Activated CD8-positive, alpha-beta memory T cell treated with anti-CD3 and anti-CD28 coated beads for 36 hours (primary cell): Measurements from ENCODE around the gene DCAF5. TPM values are rescaled to one million over a fixed set of nuclear protein-coding genes. Genes with fewer than 3 reads are reported as not detected.
"Not testable (repeated sequence)": the region's sequence is repeated elsewhere in the genome, so short reads cannot be mapped to it uniquely, and the experiment has no call there.

Experiments
- CTCF ChIA-PET: fragments of 350-600 bp; sonication (Branson Sonifier 250); formaldehyde crosslinking; loops from one replicate; lab custom pipeline; 2021; ENCODE audit warnings: antibody characterized with exemption; lab: Charles Lee
- POLR2A ChIA-PET: fragments of 350-600 bp; sonication (Branson Sonifier 250); formaldehyde crosslinking; loops from one replicate; lab custom pipeline; 2021; ENCODE audit warnings: antibody characterized with exemption; lab: Charles Lee
- total RNA-seq, 2 experiments: library from RNA; stranded (reverse); gene quantifications; one replicate each; pipeline ENCODE4 v1.2.3, GENCODE V29; 2021

Gene DCAF5, protein sequence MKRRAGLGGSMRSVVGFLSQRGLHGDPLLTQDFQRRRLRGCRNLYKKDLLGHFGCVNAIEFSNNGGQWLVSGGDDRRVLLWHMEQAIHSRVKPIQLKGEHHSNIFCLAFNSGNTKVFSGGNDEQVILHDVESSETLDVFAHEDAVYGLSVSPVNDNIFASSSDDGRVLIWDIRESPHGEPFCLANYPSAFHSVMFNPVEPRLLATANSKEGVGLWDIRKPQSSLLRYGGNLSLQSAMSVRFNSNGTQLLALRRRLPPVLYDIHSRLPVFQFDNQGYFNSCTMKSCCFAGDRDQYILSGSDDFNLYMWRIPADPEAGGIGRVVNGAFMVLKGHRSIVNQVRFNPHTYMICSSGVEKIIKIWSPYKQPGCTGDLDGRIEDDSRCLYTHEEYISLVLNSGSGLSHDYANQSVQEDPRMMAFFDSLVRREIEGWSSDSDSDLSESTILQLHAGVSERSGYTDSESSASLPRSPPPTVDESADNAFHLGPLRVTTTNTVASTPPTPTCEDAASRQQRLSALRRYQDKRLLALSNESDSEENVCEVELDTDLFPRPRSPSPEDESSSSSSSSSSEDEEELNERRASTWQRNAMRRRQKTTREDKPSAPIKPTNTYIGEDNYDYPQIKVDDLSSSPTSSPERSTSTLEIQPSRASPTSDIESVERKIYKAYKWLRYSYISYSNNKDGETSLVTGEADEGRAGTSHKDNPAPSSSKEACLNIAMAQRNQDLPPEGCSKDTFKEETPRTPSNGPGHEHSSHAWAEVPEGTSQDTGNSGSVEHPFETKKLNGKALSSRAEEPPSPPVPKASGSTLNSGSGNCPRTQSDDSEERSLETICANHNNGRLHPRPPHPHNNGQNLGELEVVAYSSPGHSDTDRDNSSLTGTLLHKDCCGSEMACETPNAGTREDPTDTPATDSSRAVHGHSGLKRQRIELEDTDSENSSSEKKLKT
- total RNA-seq, result 10 to 100 TPM; 30.4 to 32.1 TPM

DNA sequence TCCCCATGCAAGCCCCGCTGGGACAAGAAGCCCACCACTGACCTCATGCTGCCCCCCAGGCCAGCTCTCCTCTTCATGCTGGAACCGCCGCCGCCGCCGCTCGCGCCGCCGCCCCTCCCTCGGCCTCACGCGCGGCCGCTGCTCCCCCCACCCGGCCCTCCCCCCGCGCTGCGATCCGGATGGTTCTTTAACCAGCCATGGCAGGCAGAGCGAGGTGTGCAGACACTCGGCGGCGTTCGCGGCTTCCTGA, at the start of gene DCAF5:
Gene DCAF5 (minus strand): TSS at position 218 of the 250 bp plus-strand sequence. CDS start 141 bp downstream, at position 77.
- CTCF ChIA-PET, result interaction anchor here (0.7 to 1.0 kb wide), 2 partner anchors 23 to 39 kb away, joined by 4 read pairs; partner anchors contain the start of gene EXD2

DNA sequence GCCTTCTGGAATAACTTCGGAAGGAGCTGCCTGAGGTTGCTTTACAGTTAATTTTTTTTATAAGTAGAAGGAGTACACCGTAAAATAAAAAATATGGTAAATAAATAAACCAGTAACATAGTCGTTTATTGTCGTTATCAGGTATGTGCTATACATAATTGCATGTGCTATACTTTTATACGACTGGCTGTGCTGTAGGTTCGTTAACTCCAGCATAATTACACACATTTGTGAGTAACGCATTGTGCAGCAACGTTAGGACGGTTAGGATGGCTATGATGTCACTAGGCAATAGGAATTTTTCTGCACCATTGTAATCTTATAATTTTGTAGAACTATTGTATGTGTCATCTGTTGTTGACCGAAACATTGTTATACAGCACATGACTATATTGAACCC, 46.9 kb upstream of the DCAF5 start:
- ChIA-PET POLR2A (no interaction called here), CTCF (no interaction called here)

More for the DNA sequence above, at the start of gene DCAF5:
- POLR2A ChIA-PET, result interaction anchor here (1.1 to 2.7 kb wide), 4 partner anchors 19 to 245 kb away, joined by 3 to 10 read pairs (median 4); partner anchors contain the start of genes ERH and EXD2

DNA sequence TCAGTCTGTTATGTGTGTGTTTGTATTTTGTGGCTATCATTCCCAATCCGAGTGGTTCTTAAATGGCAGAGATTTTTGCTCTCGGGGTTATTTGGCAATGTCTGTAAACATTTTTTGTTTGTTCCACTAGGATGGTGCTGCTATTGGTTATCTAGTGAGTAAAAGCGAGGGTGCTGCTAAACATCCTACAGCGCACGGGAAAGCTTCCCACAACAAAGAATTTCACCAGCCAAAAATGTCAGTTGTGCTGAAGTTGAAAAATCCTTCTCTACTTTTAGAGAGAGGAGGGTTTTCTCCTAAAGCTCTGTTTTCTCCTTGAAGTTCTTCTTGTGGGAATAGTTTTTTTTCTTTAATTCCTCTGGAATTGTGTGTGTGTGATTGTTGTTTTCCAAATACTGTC, 40.8 kb upstream of the DCAF5 start:
- POLR2A ChIA-PET, result no interaction called here
- CTCF ChIA-PET, result no interaction called here

DNA sequence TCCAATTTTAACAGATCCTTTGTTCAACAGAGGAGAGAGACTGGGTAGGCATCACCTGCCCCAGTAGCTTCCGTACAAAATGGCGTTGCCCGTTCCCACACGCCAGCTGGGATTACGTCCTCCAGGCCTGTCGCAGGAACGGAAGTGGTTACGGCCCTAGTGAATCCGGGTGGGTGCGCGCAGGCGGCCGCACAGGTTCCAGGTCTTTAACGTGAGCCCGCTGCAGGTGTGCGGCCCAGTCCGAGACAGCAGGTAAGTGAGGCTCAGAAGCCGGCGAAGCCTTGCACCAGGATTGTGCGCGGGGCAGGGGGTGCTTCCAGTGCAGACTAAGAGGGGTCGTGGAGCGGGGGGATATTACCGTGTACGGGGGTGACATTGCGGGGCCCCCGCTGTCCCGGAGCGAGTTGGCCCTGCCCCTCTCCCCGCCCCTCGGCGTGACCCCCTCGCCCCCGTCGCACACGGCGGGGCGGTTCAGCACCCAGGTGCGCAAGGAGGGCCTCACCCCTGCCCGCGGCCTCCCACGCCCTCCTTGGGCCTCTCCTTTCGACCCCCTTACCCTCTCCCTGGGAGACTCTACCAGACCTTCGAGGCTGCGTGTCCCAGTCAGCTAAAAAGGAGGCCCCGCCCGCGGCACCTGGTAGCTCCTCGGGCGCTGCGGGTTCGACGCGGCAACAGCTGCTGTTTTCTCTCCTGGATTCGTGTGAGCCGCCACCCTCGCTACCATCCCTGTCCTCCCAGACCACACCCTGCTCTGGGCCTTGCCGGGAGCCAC, 38.6 kb upstream of the DCAF5 start, which contains the start of gene EXD2:
Gene EXD2 (plus strand): TSS at position 159 of the 772 bp plus-strand sequence. CDS start 17,973 bp downstream, outside the sequence.
- ChIA-PET POLR2A (interaction anchor here (1.0 to 1.5 kb wide), 4 partner anchors 39 to 62 kb away, joined by 3 to 4 read pairs (median 4); partner anchors contain the start of gene DCAF5), CTCF (interaction anchor here (0.9 to 1.5 kb wide), 4 partner anchors 38 to 47 kb away, joined by 3 to 4 read pairs (median 3); no protein-coding TSS in a partner anchor)

DNA sequence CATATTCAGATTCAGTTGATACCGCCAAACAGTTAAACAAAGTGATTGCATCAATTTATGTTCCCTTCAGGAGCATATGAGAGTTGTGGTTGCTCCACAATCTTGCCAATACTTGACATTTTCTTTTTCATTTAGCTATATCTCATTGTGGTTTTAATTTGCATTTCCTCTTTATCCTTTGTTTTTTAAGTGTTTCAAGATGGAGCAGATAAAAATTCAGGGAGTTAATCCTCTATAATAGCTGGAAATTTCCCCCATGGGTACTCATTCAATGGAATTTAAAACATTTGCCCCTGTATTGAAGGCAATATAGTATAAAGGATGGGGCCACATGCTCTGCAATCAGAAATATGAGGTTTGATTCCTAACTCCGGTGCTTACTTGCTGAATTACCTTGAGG, 37.3 kb upstream of the DCAF5 start:
- ChIA-PET POLR2A (interaction anchor here (1.1 kb wide), 1 partner anchor 208 kb away, joined by 3 read pairs; the partner anchor contains the start of genes ERH and SLC39A9), CTCF (no interaction called here)

DNA sequence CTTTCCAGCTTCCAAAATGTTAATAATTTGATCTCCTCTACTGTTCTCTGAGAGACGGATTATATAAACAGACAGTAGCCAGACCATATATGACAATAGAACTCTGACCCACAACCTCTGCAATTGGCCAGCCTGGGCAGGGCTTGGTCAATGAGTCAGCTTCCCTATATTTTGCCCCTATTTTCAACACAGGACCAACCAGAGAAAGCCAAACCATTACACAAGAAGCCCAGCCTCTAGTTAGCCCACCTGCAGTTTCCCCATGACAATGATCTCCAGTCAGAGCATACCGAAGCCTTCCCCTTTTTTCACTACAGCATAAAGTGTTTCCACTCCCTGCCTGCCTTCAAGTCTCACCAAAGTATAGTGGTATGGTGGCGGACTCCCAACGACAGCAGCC, 30.8 kb upstream of the DCAF5 start:
- CTCF ChIA-PET, result interaction anchor here (0.6 kb wide), 1 partner anchor 243 kb away, joined by 3 read pairs; no protein-coding TSS in a partner anchor

DNA sequence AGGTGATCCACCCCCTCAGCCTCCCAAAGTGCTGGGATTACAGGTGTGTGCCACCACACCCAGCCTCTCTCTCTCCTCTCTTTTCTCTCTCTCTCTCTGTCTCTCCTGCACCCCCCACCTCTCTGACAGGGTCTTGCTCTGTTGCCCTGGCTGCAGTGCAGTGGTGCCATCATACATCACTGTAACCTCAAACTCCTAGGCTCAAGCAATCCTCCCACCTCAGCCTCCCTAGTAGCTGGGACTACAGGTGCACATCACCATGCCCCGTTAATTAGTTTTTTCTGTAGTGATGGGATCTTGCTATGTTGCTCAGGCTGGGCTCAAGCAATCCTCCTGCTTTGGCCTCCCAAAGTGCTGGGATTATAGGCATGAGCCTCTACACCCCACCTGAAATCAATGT, 29.7 kb upstream of the DCAF5 start:
- CTCF ChIA-PET, POLR2A ChIA-PET: not testable (repeated sequence)

More for the DNA sequence above, 30.8 kb upstream of the DCAF5 start:
- POLR2A ChIA-PET, result no interaction called here

DNA sequence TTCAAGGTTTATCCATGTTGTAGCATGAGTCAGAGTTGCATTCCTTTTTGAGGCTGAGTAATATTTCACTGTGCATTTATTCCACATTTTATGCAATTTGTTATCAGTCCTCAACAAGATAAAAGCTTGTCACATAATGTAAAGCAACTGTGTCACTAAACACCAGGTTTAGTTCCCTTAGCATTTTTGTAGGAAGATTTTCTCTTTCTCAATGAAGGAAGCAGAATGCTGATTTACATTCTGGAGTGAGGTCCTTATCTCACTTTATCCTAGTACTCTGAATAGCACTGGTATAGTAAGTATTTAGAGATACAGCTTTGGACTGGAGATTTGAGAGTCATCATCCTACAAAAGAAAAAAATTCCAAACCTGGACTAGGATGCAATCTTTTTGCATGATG, 28.6 kb upstream of the DCAF5 start:
- CTCF ChIA-PET, result no interaction called here
- POLR2A ChIA-PET, result no interaction called here

DNA sequence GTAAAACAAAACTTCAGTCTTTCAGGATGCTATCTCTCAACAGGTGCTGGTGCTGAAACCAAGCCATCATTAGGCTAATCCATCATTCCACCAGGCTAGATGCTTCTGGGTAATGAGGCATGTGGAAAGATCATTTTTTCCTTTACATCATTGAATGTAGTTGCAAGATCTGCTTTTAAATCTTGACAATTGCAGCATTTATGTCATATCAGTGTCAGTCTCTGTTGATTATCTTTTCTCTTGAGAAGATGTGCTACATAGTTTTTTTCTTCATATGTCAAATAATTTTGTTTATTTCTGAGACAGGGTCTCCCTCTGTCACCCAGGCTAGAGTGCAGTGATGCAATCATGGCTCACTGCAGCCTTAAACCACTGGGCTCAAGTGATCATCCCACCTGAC, 22.2 kb upstream of the DCAF5 start:
- POLR2A ChIA-PET, result no interaction called here
- CTCF ChIA-PET, result no interaction called here

DNA sequence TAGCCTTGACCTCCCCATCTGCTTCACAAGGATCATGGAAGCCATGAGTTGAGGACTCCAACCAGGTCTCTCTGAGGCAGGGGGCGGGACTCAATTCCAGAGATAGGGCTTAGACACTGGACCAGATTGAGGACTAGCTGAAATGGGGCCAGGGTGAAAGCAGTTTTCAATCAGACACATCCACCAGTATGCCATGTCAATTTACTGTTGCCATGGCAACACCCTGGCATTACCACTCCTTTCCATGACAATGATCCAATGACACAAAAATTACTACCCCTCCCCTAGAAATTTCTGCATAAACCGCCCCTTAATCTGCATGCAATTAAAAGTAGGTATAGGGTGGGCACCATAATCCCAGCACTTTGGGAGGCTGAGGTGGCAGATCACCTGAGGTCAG, 18.6 kb upstream of the DCAF5 start:
- CTCF ChIA-PET, result interaction anchor here (0.6 kb wide), 1 partner anchor 657 kb away, joined by 4 read pairs; no protein-coding TSS in a partner anchor
- POLR2A ChIA-PET, result no interaction called here

DNA sequence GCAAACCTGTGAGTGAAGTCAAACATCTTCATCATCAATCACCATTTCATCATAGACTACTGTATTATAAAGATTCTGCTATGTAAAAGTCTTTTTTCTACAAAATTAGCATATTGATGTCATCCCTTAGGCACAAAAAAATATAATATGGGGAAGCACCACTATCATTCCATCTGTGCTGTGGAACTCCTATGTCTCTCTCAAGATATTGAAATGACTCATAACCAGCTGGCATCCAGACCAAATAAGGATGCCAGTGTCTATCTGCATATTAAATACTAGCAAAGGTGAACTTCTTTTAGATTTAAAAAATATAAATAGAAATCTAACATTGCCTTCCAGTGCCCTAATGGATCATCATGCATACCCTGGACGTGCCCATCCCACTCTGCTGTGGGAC, 17.9 kb upstream of the DCAF5 start:
- POLR2A ChIA-PET, result no interaction called here

DNA sequence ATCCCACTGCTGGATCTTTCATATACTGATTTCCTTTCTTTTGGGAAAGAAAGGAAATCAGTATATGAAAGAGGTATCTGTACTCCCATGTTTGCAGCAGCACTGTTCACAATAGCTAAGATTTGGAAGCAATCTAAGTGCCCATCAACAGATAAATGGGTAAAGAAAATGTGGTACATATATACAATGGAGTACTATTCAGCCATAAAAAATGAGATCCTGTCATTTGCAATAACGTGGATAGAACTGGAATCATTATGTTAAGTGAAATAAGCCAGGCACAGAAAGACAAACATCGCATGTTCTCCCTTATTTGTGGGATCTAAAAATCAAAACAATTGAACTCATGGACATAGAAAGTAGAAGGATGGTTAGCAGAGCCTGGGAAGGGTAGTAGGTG, 12.9 kb upstream of the DCAF5 start:
- CTCF ChIA-PET, POLR2A ChIA-PET: not testable (repeated sequence)

More for the DNA sequence above, 17.9 kb upstream of the DCAF5 start:
- CTCF ChIA-PET, result interaction anchor here (0.6 kb wide), 1 partner anchor 656 kb away, joined by 4 read pairs; no protein-coding TSS in a partner anchor

DNA sequence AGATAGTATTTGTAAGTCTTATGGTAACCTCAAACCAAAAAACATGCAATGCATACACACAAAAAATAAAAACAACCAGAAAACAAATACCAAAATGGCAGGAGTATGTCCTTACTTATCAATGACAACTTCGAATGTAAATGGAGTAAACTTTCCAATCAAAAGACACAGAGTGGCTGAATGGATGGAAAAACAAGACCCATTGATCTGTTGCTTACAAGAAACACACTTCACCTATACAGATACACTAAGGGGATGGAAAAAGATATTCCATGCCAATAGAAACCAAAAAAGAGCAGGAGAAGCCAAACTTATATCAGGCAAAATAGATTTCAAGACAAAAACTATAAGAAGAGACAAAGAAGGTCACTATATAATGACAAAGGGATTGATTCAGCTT, 8.7 kb upstream of the DCAF5 start:
- ChIA-PET POLR2A (no interaction called here), CTCF (interaction anchor here (1.2 kb wide), 1 partner anchor 32 kb away, joined by 3 read pairs; no protein-coding TSS in a partner anchor)

DNA sequence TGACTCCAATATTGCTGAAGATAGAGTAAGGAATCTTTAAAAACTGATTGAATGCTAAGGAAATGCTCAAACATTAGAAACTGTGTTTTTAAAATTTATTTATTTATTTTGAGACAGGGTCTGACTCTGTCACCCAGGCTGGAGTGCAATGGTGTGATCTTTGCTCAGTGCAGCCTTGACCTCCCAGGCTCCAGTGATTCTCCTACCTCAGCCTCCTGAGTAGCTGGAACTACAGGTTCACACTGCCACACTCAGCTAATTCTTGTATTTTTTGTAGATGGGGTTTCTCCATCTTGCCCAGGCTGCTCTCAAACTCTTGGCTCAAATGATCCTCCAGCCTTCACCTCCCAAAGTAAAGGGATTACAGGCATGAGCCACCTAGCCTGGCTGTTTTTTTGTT, 3.3 kb upstream of the DCAF5 start:
- ChIA-PET CTCF (no interaction called here), POLR2A (no interaction called here)

DNA sequence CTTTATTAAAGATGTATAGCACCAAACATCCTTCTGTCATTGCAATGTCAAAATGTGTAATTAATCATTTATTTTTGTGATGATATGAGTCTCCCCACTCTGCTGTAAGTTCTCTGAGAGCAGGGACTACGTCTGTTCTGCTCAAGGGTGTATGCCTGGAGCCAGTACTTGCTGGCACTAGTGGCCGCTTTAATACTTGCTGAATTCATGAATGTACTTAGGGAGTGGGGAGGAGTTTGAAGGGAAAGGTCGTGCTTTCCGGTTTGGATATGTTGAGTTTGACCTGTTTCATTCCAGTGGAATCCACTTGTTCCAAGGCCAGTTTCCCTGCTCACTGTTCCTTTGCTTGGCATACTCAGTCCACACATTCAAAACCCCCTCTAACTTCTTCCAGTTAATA, 1.9 kb upstream of the DCAF5 start:
- ChIA-PET POLR2A (no interaction called here), CTCF (no interaction called here)

DNA sequence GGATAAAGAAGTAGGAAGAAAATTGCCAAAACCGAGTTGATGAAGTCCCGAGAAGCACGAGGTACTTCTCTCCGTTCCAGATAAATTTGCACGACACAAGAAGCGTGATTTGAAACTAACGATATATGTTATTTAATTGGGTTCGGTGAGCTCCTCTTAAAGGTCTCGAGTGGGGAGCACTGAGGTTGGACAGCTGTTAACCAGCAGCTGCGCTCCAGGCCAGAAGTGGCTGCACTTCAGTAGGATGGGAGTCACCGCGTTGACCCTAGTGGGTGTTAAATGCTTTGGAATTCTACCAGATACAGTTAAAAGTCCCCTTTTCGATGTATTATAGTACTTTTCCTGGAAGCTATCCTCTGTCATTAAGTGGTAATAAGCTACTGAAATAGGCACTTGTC, 953 bp upstream of the DCAF5 start:
- ChIA-PET CTCF (interaction anchor here (1.2 kb wide), 1 partner anchor 37 kb away, joined by 3 read pairs; the partner anchor contains the start of gene EXD2), POLR2A (no interaction called here)

DNA sequence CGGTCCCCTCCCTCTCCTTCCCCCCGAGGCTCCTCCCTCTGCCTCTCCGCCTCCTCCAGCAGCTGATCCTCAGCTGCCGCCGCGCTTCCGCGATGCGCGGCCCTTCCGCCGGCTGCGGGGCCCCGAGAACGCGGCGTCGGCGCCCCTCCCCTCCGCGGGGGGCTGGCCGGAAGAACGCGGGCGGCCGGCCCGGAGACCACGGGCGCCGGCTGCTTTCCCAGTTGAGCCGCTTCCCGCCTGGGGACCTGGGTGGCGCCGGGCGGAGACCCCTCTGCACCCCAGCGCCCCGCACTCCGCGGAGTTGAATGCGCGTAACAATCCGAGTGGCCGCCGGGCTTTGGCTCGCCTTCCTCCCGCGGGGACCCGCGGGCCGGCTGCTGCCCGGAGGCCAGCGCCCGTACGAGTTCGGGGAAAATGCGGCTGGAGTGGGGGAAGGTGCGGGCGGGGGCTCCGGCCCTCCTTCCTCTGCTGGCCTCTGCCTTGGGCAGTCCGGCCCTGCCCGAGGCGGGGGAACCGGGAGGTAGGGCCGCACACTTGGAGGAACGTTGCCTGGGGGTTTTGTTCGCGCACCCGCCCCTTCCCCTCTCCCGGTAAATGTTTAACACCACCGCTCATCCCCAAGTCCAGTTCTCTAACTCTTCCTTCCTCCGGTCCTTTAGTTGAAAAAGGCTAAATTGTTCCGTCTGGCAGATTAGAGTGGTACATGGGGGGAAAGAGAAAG, 393 bp upstream of the DCAF5 start:
- CTCF ChIA-PET, result interaction anchor here (1.0 to 1.2 kb wide), 2 partner anchors 24 to 38 kb away, joined by 3 to 4 read pairs; partner anchors contain the start of gene EXD2

More for the DNA sequence above, 393 bp upstream of the DCAF5 start:
- POLR2A ChIA-PET, result interaction anchor here (1.1 to 1.2 kb wide), 2 partner anchors 24 to 38 kb away, joined by 4 read pairs; partner anchors contain the start of gene EXD2
